HepG2 (cell line): Measurements from ENCODE around the gene PAPPA2. TPM values are rescaled to one million over a fixed set of nuclear protein-coding genes. Genes with fewer than 3 reads are reported as not detected.

Source experiments
- ATAC-seq: fragments of 200-7000 bp; cut with Tn5 transposase; 3 replicates; pipeline ENCODE4 v1.9.1; 2020; ENCODE audit warnings: mild to moderate bottlenecking, moderate library complexity
- BruUV-seq: library from RNA; stranded (reverse); fragments of 400-500 nt; replicated peaks from 2 replicates; lab custom pipeline; 2021; lab: Mats Ljungman, UMichigan
- CTCF ChIA-PET: fragments of 300-600 bp; formaldehyde crosslinking; extraction: SDS; loops from one replicate; lab custom pipeline; 2021; ENCODE audit warnings: low total read pairs, inconsistent platforms, low intra/inter-chr PET ratio; lab: Yijun Ruan, JAX
- POLR2A ChIA-PET: fragments of 350-600 bp; sonication (Branson Sonifier 250); formaldehyde crosslinking; loops from one replicate; lab custom pipeline; 2020; ENCODE audit warnings: antibody characterized with exemption, inconsistent platforms; lab: Yijun Ruan, JAX
- DNase-seq: peaks from one replicate; pipeline ENCODE4 v3.0.0-alpha.2; 2015; ENCODE audit warnings: low spot score
- FAIRE-seq: peaks from 3 replicates; lab custom pipeline; 2011; peaks lifted over from hg19 to GRCh38; lab: Jason Lieb, UNC
- H2AFZ ChIP-seq: one replicate; pipeline ENCODE4 v1.6.1; 2011; ENCODE audit warnings: low read length, inconsistent platforms
- H3K27ac ChIP-seq: fragments of 300-600 bp; 3 replicates; pipeline ENCODE4 v1.8.0; 2011; ENCODE audit warnings: mixed run types, mild to moderate bottlenecking, mixed read lengths, low read length, inconsistent platforms; ENCODE audit not compliant: insufficient read depth; ENCODE audit errors: extremely low read length
- H3K27me3 ChIP-seq, 2 experiments: fragments of 200-600 bp in 1 of 2; 2 replicates in 1 of 2; 3 replicates in 1 of 2; pipeline versions ENCODE4 v1.6.0 to v1.8.0; 2011; ENCODE audit warnings: low read length in 2 of 2, mild to moderate bottlenecking in 2 of 2, moderate library complexity in 2 of 2, inconsistent platforms in 1 of 2; ENCODE audit not compliant: insufficient read depth in 2 of 2, control insufficient read depth in 1 of 2
- H3K36me3 ChIP-seq, 2 experiments: fragments of 200-600 bp in 1 of 2; replicated peaks in 1 of 2; 2 replicates in 1 of 2; 3 replicates in 1 of 2; pipeline versions ENCODE4 v1.5.1 to v1.8.0; 2011; ENCODE audit warnings: low read length in 2 of 2, inconsistent platforms in 1 of 2; ENCODE audit not compliant: insufficient read depth in 2 of 2, control insufficient read depth in 1 of 2
- H3K4me1 ChIP-seq: 2 replicates; pipeline ENCODE4 v1.5.1; 2012; ENCODE audit warnings: low read length, inconsistent platforms; ENCODE audit not compliant: insufficient read depth
- H3K4me2 ChIP-seq: 2 replicates; pipeline ENCODE4 v1.6.0; 2011; ENCODE audit warnings: low read depth, low read length, inconsistent platforms
- H3K4me3 ChIP-seq, 3 experiments: fragments of 200-600 bp in 1 of 3; sonication (generic), shearing (Covaris generic) in 1 of 3; replicated peaks in 1 of 3; 2 replicates each; pipeline ENCODE4 v1.5.1; 2011 to 2016; ENCODE audit warnings: low read length in 3 of 3, inconsistent platforms in 2 of 3, low read depth in 2 of 3, mild to moderate bottlenecking in 2 of 3, control low read depth in 1 of 3, mixed read lengths in 1 of 3; ENCODE audit not compliant: insufficient read depth in 1 of 3
- H3K79me2 ChIP-seq: one replicate; pipeline ENCODE4 v1.6.1; 2011; ENCODE audit warnings: low read length, inconsistent platforms; ENCODE audit not compliant: insufficient read depth
- H3K9ac ChIP-seq: 2 replicates; pipeline ENCODE4 v1.6.0; 2011; ENCODE audit warnings: mild to moderate bottlenecking, low read depth, low read length, inconsistent platforms; ENCODE audit not compliant: insufficient read depth
- H3K9me3 ChIP-seq: 2 replicates; pipeline ENCODE4 v1.5.1; 2012; ENCODE audit warnings: mild to moderate bottlenecking, low read length
- H4K20me1 ChIP-seq: 2 replicates; pipeline ENCODE4 v1.6.0; 2011; ENCODE audit warnings: inconsistent platforms, mild to moderate bottlenecking, low read length, moderate library complexity; ENCODE audit not compliant: insufficient read depth
- LCORL ChIP-seq, 2 experiments: fragments of 450-650 bp in 1 of 2; sonication (generic) in 1 of 2; formaldehyde crosslinking in 1 of 2; IDR thresholded peaks; 2 replicates each; pipeline versions ENCODE4 v1.5.0 to v1.6.1; 2017 to 2020; ENCODE audit warnings: antibody characterized with exemption in 1 of 2, missing genetic modification reagents in 1 of 2
- MAFK ChIP-seq, 2 experiments: IDR thresholded peaks in 1 of 2; conservative IDR thresholded peaks in 1 of 2; 2 replicates each; pipeline ENCODE4 v1.6.1; 2011; ENCODE audit warnings: improper control_type of control experiment in 2 of 2, low read length in 2 of 2
- USF2 ChIP-seq, 2 experiments: sonication (generic) in 1 of 2; formaldehyde crosslinking in 1 of 2; IDR thresholded peaks; 2 replicates each; pipeline versions ENCODE4 v1.5.1 to v1.6.1; 2011 to 2020; ENCODE audit warnings: borderline replicate concordance in 1 of 2, low read depth in 1 of 2, low read length in 1 of 2, mild to moderate bottlenecking in 1 of 2, missing genetic modification reagents in 1 of 2, moderate library complexity in 1 of 2
- WGBS: methylation state at CpG from one replicate; pipeline ENCODE4 v1.1.6; 2017; ENCODE audit warnings: low lambda C conversion rate; 5-methylcytosine and 5-hydroxymethylcytosine counted together
- in situ Hi-C: cut with HindIII; loops from 2 replicates; pipeline ENCODE4 v1.10.0; 2017; ENCODE audit warnings: low pct_unique_long_range_greater_than_20kb; ENCODE audit not compliant: extremely low pct_ligation_motif_present
- intact Hi-C: fragments of 100-400 bp; cut with micrococcal nuclease; formaldehyde crosslinking; loops from one replicate; pipeline ENCODE4 v1.10.0; 2022; ENCODE audit not compliant: unreplicated experiment
- polyA plus RNA-seq, 8 experiments: library from polyadenylated mRNA; depleted of rRNA in 3 of 8; stranded (reverse) in 7 of 8; unstranded in 1 of 8; fragments of >200 nt; fragmentation: Illumina TruSeq in 4 of 8; extraction: Trizol in 4 of 8; gene quantifications; 2 replicates each; pipeline versions ENCODE4 v1.2.1 to v1.2.3, GENCODE V29; 2011 to 2016; ENCODE audit warnings: low read depth in 4 of 8, missing spikeins in 1 of 8, mixed read lengths in 1 of 8; ENCODE audit not compliant: insufficient read depth in 1 of 8
- total RNA-seq, 5 experiments: library from RNA; depleted of rRNA; stranded (reverse); fragments of >200 nt; fragmentation: Illumina TruSeq; extraction: Trizol; gene quantifications; 2 replicates each; pipeline ENCODE4 v1.2.3, GENCODE V29; 2016; ENCODE audit warnings: low read depth in 1 of 5

Gene PAPPA2
- total and polyA plus RNA-seq, 2 of the 13 experiments (the other 11 are each of a cell fraction or from before 2014, with no cell fraction given) = 0.01 TPM; not detected in 1

GRCh38 chr1:176531921-176532897 lies 69.2 kb downstream of the PAPPA2 start:
- DNase-seq (no peak), FAIRE-seq (no peak)
- no peaks in the 10 kb centered on the region for H3K27me3 ChIP-seq
- H3K9ac ChIP-seq = no peak overlapping the region
- TF ChIP-seq MAFK (conservative IDR thresholded peaks at IDR 0.05 in 1 of 2, IDR thresholded peaks at IDR 0.05 in 1 of 2; ENCODE audit: low read length in 2 of 2) (peak; percentile 10 to 27; a peak in 2 of 4 replicates), LCORL (IDR thresholded peaks at IDR 0.05) (no peak), LCORL (CRISPR knock-in tag; IDR thresholded peaks at IDR 0.05) (no peak), USF2 (IDR thresholded peaks at IDR 0.05; ENCODE audit: low read depth, low read length) (no peak), USF2 (CRISPR knock-in tag; IDR thresholded peaks at IDR 0.05; ENCODE audit: borderline replicate concordance) (no peak)
- TF ChIP-seq, all 625 proteins: peak for 1
- ATAC-seq = no peak
- H3K36me3 ChIP-seq = no peaks in the 10 kb centered on the region
- H4K20me1 ChIP-seq = no peaks in the 10 kb centered on the region
- POLR2A ChIA-PET = no interaction called here
- peaks cover 11% of the 10 kb centered on the region for H3K4me1 ChIP-seq
- H3K27ac ChIP-seq = no peak overlapping the region
- H3K4me2 ChIP-seq = no peak overlapping the region
- CTCF ChIA-PET = no interaction called here
- BruUV-seq = no TSS peak
- H3K4me3 ChIP-seq = no peak overlapping the region
- no peaks in the 10 kb centered on the region for H3K9me3 ChIP-seq
- intact Hi-C loops = no loop called here
- in situ Hi-C loops = no loop called here
- no peaks in the 10 kb centered on the region for H3K79me2 ChIP-seq
- no peak overlapping the region for H2AFZ ChIP-seq
- WGBS = 60% methylated on average over 14 of the region's 16 CpGs
